ENCODE measurements around the gene CYP2D6.
"Not testable (repeated sequence)": the region's sequence is repeated elsewhere in the genome, so short reads cannot be mapped to it uniquely, and the experiment has no call there.

The CYP2D6 gene

GRCh38 chr22:42127606-42128005, 3.0 kb downstream of the CYP2D6 start:
- TF ChIP-seq CTCF (IDR thresholded peaks at IDR 0.05), result no peak
- DNase-seq (ENCODE audit: low spot score), result no peak
- no peak overlapping the region for H3K27ac ChIP-seq
- no peak overlapping the region for H3K4me3 ChIP-seq

- not testable (repeated sequence) for H3K27ac ChIP-seq; H3K4me3 ChIP-seq; DNase-seq (ENCODE audit: low spot score)
These were observed 7.1 kb downstream of the CYP2D6 start for GRCh38 chr22:42123529-42123928.

GRCh38 chr22:42120231-42121021, 10.2 kb downstream of the CYP2D6 start:
- not testable (repeated sequence) for DNase-seq (ENCODE audit: low spot score); H3K27ac ChIP-seq

GRCh38 chr22:42116848-42117424, 13.7 kb downstream of the CYP2D6 start:
- Histone ChIP-seq H3K27ac (no peak overlapping the region), H3K4me3 (no peak overlapping the region)
- no peak for DNase-seq (ENCODE audit: low spot score)
- TF ChIP-seq CTCF (IDR thresholded peaks at IDR 0.05), result no peak

More at GRCh38 chr22:42120231-42121021, 10.2 kb downstream of the CYP2D6 start:
- not testable (repeated sequence) for H3K4me3 ChIP-seq

GRCh38 chr22:42115420-42115830, 15.2 kb downstream of the CYP2D6 start:
- H3K4me3 ChIP-seq; H3K27ac ChIP-seq; DNase-seq (ENCODE audit: low spot score): not testable (repeated sequence)

GRCh38 chr22:42114721-42115120, 15.9 kb downstream of the CYP2D6 start:
- TF ChIP-seq CTCF (IDR thresholded peaks at IDR 0.05), result no peak
- Histone ChIP-seq H3K27ac (no peak overlapping the region), H3K4me3 (no peak overlapping the region)
- DNase-seq (ENCODE audit: low spot score), result no peak

GRCh38 chr22:42112793-42113192, 17.8 kb downstream of the CYP2D6 start:
- H3K4me3 ChIP-seq; H3K27ac ChIP-seq; DNase-seq (ENCODE audit: low spot score): not testable (repeated sequence)

GRCh38 chr22:42111798-42112197, 18.8 kb downstream of the CYP2D6 start:
- H3K27ac ChIP-seq, result no peak overlapping the region
- H3K4me3 ChIP-seq, result no peak overlapping the region
- no peak for DNase-seq (ENCODE audit: low spot score)
- TF ChIP-seq CTCF (IDR thresholded peaks at IDR 0.05), result no peak

GRCh38 chr22:42108848-42109247, 21.8 kb downstream of the CYP2D6 start:
- Histone ChIP-seq H3K27ac (no peak overlapping the region), H3K4me3 (no peak overlapping the region)
- TF ChIP-seq CTCF (IDR thresholded peaks at IDR 0.05), result no peak
- no peak for DNase-seq (ENCODE audit: low spot score)

- H3K4me3 ChIP-seq; DNase-seq (ENCODE audit: low spot score); H3K27ac ChIP-seq: not testable (repeated sequence)
These were observed 26.2 kb downstream of the CYP2D6 start for GRCh38 chr22:42104332-42104860.
